COR-L47 (cell line): ENCODE data around the gene ETF1.
"Not testable (repeated sequence)": the region's sequence is repeated elsewhere in the genome, so short reads cannot be mapped to it uniquely, and the experiment has no call there.

Experiments
- DNase-seq: peaks from one replicate; lab custom pipeline; 2025; lab: John Stamatoyannopoulos, UW

The ETF1 gene

GRCh38 chr5:138490648-138491283 is 52.3 kb downstream of the ETF1 start:
- DNase-seq: no peak

- DNase-seq: no peak
Measured at GRCh38 chr5:138489683-138490061, 53.4 kb downstream of the ETF1 start.

GRCh38 chr5:138488481-138488945 is 54.5 kb downstream of the ETF1 start:
- no peak for DNase-seq

GRCh38 chr5:138482638-138483037 is 60.4 kb downstream of the ETF1 start:
- DNase-seq: no peak

- DNase-seq: no peak
Measured at GRCh38 chr5:138476918-138477317, 66.1 kb downstream of the ETF1 start.

- not testable (repeated sequence) for DNase-seq
Measured at GRCh38 chr5:138473151-138473550, 69.9 kb downstream of the ETF1 start.

GRCh38 chr5:138472353-138472752 is 70.7 kb downstream of the ETF1 start:
- no peak for DNase-seq

- no peak for DNase-seq
Measured at GRCh38 chr5:138471052-138471361, 72.0 kb downstream of the ETF1 start.

- DNase-seq: no peak
Measured at GRCh38 chr5:138470322-138471051, 72.5 kb downstream of the ETF1 start.

GRCh38 chr5:138469540-138470321 is 73.3 kb downstream of the ETF1 start:
- DNase-seq: no peak

GRCh38 chr5:138468966-138469539 is 74.0 kb downstream of the ETF1 start:
- DNase-seq: no peak

GRCh38 chr5:138468133-138468965 is 74.7 kb downstream of the ETF1 start:
- DNase-seq: no peak

GRCh38 chr5:138467711-138468132 is 75.3 kb downstream of the ETF1 start:
- no peak for DNase-seq

GRCh38 chr5:138466900-138467710 is 75.9 kb downstream of the ETF1 start:
- no peak for DNase-seq

GRCh38 chr5:138466125-138466899 is 76.7 kb downstream of the ETF1 start:
- no peak for DNase-seq

- DNase-seq: peak; percentile 85
Measured at GRCh38 chr5:138465261-138466124, 77.5 kb downstream of the ETF1 start, which contains the start of gene EGR1. EGR1 (plus strand) TSS chr5:138465479; CDS start chr5:138465762, 283 bp downstream.

- peak; percentile 97 for DNase-seq
Measured at GRCh38 chr5:138464388-138465260, 78.4 kb downstream of the ETF1 start.

- DNase-seq: peak; percentile 95
Measured at GRCh38 chr5:138464008-138464387, 79.0 kb downstream of the ETF1 start.
